Thyroid gland (tissue), 4 donors: Measurements from ENCODE around the gene INPP4A. TPM values are rescaled to one million over a fixed set of nuclear protein-coding genes. Genes with fewer than 3 reads are reported as not detected.

Experiments used
- DNase-seq, 2 donors: peaks; one replicate each; pipeline ENCODE4 v3.0.0-alpha.2; 2019
- H3K27ac ChIP-seq, 3 donors: fragments of 200-600 bp; sonication (generic); 1 replicate in 2 of 3; 2 replicates in 1 of 3; pipeline ENCODE4 v1.5.1; 2016 to 2019; ENCODE audit warnings: mild to moderate bottlenecking in 1 of 3, moderate library complexity in 1 of 3
- H3K27me3 ChIP-seq: fragments of 200-600 bp; sonication (generic); one replicate; pipeline ENCODE4 v1.5.1; 2019
- H3K36me3 ChIP-seq, 2 donors: fragments of 200-600 bp; sonication (generic); one replicate each; pipeline ENCODE4 v1.5.1; 2016 to 2019
- H3K4me1 ChIP-seq, 2 donors: fragments of 200-600 bp; sonication (generic); one replicate each; pipeline ENCODE4 v1.5.1; 2017 to 2019
- H3K4me3 ChIP-seq, 3 donors: fragments of 200-600 bp; sonication (generic); replicated peaks in 1 of 3; 1 replicate in 2 of 3; 2 replicates in 1 of 3; pipeline ENCODE4 v1.5.1; 2016; ENCODE audit warnings: mild to moderate bottlenecking in 1 of 3
- H3K9me3 ChIP-seq: fragments of 200-600 bp; sonication (generic); one replicate; pipeline ENCODE4 v1.5.1; 2017
- CTCF ChIP-seq, 6 experiments: fragments of 200-600 bp in 3 of 6; fragments of 450-650 bp in 3 of 6; sonication (generic) in 3 of 6; IDR thresholded peaks; one replicate each; pipeline ENCODE4 v1.5.1; 2016 to 2019; ENCODE audit warnings: antibody characterized with exemption in 6 of 6, mild to moderate bottlenecking in 2 of 6, inconsistent platforms in 1 of 6, moderate library complexity in 1 of 6
- POLR2A ChIP-seq, 2 donors: fragments of 450-650 bp; IDR thresholded peaks; one replicate each; pipeline ENCODE4 v1.6.1; 2017; ENCODE audit warnings: antibody characterized with exemption in 2 of 2, mild to moderate bottlenecking in 2 of 2, moderate library complexity in 1 of 2
- WGBS, 2 donors: methylation state at CpG; one replicate each; pipeline ENCODE4 v1.1.5; 2017; 5-methylcytosine and 5-hydroxymethylcytosine counted together
- intact Hi-C: fragments of 100-400 bp; cut with DNase I; formaldehyde crosslinking; loops from one replicate; pipeline ENCODE4 v1.15.1; 2023
- total RNA-seq, 4 donors: library from RNA; depleted of rRNA; stranded (reverse); fragments of >200 nt; gene quantifications; one replicate each; pipeline ENCODE4 v1.2.3, GENCODE V29; 2016

The INPP4A gene
- total RNA-seq, 4 donors from 2014 or later, result 18.9 to 24.9 (median 23.8) TPM

GRCh38 chr2:98556344-98557033 is 111.8 kb downstream of the INPP4A start:
- WGBS, 2 donors, result 86 to 95% methylated on average over 5 of the region's 5 CpGs
- no peak for TF ChIP-seq CTCF (IDR thresholded peaks at IDR 0.05)
- no peak for TF ChIP-seq POLR2A (IDR thresholded peaks at IDR 0.05)
- intact Hi-C loops, result no loop called here

GRCh38 chr2:98558852-98559530 is 114.3 kb downstream of the INPP4A start:
- TF ChIP-seq CTCF (IDR thresholded peaks at IDR 0.05) (no peak), POLR2A (IDR thresholded peaks at IDR 0.05) (no peak)
- no peak for DNase-seq
- WGBS, 2 donors, result 95 to 96% methylated on average over 15 to 16 of the region's 16 CpGs
- no peaks in the 10 kb centered on the region for H3K9me3 ChIP-seq
- H3K4me1 ChIP-seq, result peaks cover 31 to 37% of the 10 kb centered on the region in 2 donors
- H3K27me3 ChIP-seq, result no peaks in the 10 kb centered on the region
- H3K36me3 ChIP-seq, result peaks cover 2 to 18% of the 10 kb centered on the region in 2 donors
- H3K27ac ChIP-seq, result no peak overlapping the region
- intact Hi-C loops, result no loop called here
- H3K4me3 ChIP-seq, result no peak overlapping the region

More at GRCh38 chr2:98556344-98557033, 111.8 kb downstream of the INPP4A start:
- peaks cover 8 to 25% of the 10 kb centered on the region in 2 donors for H3K36me3 ChIP-seq
- H3K4me1 ChIP-seq, result peaks cover 19 to 23% of the 10 kb centered on the region in 2 donors
- DNase-seq, result no peak
- no peak overlapping the region for H3K4me3 ChIP-seq
- H3K9me3 ChIP-seq, result no peaks in the 10 kb centered on the region
- no peaks in the 10 kb centered on the region for H3K27me3 ChIP-seq
- H3K27ac ChIP-seq, result no peak overlapping the region

GRCh38 chr2:98559581-98559980 is 114.9 kb downstream of the INPP4A start:
- intact Hi-C loops, result no loop called here
- Histone ChIP-seq H3K9me3 (no peaks in the 10 kb centered on the region), H3K27me3 (no peaks in the 10 kb centered on the region), H3K4me3 (no peak overlapping the region), H3K36me3 (peaks cover 3 to 13% of the 10 kb centered on the region in 2 donors), H3K4me1 (peaks cover 31 to 37% of the 10 kb centered on the region in 2 donors), H3K27ac (no peak overlapping the region)
- TF ChIP-seq POLR2A (IDR thresholded peaks at IDR 0.05) (no peak), CTCF (IDR thresholded peaks at IDR 0.05) (no peak)
- WGBS, 2 donors, result 84 to 90% methylated on average over 3 of the region's 3 CpGs
- DNase-seq, result no peak

GRCh38 chr2:98560256-98560771 is 115.7 kb downstream of the INPP4A start:
- Histone ChIP-seq H3K4me1 (peaks cover 31 to 37% of the 10 kb centered on the region in 2 donors), H3K4me3 (no peak overlapping the region), H3K27me3 (no peaks in the 10 kb centered on the region), H3K36me3 (peaks cover 9 to 10% of the 10 kb centered on the region in 2 donors), H3K27ac (peak overlapping the region in 1 of 3 donors; percentile 36), H3K9me3 (no peaks in the 10 kb centered on the region)
- intact Hi-C loops, result no loop called here
- WGBS, 2 donors, result 85 to 87% methylated on average over 6 to 9 of the region's 9 CpGs
- TF ChIP-seq CTCF (IDR thresholded peaks at IDR 0.05) (no peak), POLR2A (IDR thresholded peaks at IDR 0.05) (no peak)
- peak; percentile 50 to 59 for DNase-seq

GRCh38 chr2:98561018-98561417 is 116.4 kb downstream of the INPP4A start:
- TF ChIP-seq CTCF (IDR thresholded peaks at IDR 0.05) (no peak), POLR2A (IDR thresholded peaks at IDR 0.05) (no peak)
- WGBS, 2 donors, result 60 to 76% methylated on average over 9 of the region's 9 CpGs
- Histone ChIP-seq H3K27me3 (no peaks in the 10 kb centered on the region), H3K36me3 (peaks cover 10 to 17% of the 10 kb centered on the region in 2 donors), H3K27ac (peak overlapping the region in 2 of 3 donors; percentile 0 to 36), H3K9me3 (no peaks in the 10 kb centered on the region), H3K4me1 (peaks cover 31 to 37% of the 10 kb centered on the region in 2 donors), H3K4me3 (no peak overlapping the region)
- intact Hi-C loops, result no loop called here
- DNase-seq, result no peak
